Keratinocyte (primary cell): ENCODE results near the gene GRM4. TPM values are rescaled to one million over a fixed set of nuclear protein-coding genes. Genes with fewer than 3 reads are reported as not detected.
"Not testable (repeated sequence)": the region's sequence is repeated elsewhere in the genome, so short reads cannot be mapped to it uniquely, and the experiment has no call there.

Experiments used
- DNase-seq: peaks from one replicate; pipeline ENCODE4 v3.0.0-alpha.2; 2011; ENCODE audit warnings: low read depth, missing footprints, low spot score
- FAIRE-seq: peaks from 2 replicates; lab custom pipeline; 2011; peaks lifted over from hg19 to GRCh38; lab: Jason Lieb, UNC
- H2AFZ ChIP-seq: 2 replicates; pipeline ENCODE4 v1.6.0; 2012; ENCODE audit warnings: low read length, control low read depth, inconsistent platforms; ENCODE audit not compliant: control insufficient read depth
- H3K27ac ChIP-seq: 2 replicates; pipeline ENCODE4 v1.5.1; 2011; ENCODE audit warnings: low read length; ENCODE audit not compliant: control insufficient read depth, insufficient read depth
- H3K27me3 ChIP-seq: 3 replicates; pipeline ENCODE4 v1.6.0; 2011; ENCODE audit warnings: low read length; ENCODE audit not compliant: control insufficient read depth, insufficient read depth; ENCODE audit errors: extremely low read depth
- H3K36me3 ChIP-seq, 2 experiments: 2 replicates in 1 of 2; 3 replicates in 1 of 2; pipeline ENCODE4 v1.5.1; 2011; ENCODE audit warnings: low read length in 2 of 2, mild to moderate bottlenecking in 1 of 2; ENCODE audit not compliant: control insufficient read depth in 2 of 2, insufficient read depth in 2 of 2; ENCODE audit errors: extremely low read depth in 1 of 2
- H3K4me1 ChIP-seq: 3 replicates; pipeline ENCODE4 v1.5.1; 2011; ENCODE audit warnings: low read length; ENCODE audit not compliant: control insufficient read depth, insufficient read depth; ENCODE audit errors: extremely low read depth
- H3K4me2 ChIP-seq: 3 replicates; pipeline ENCODE4 v1.6.0; 2011; ENCODE audit warnings: low read depth, low read length; ENCODE audit not compliant: control insufficient read depth, insufficient read depth; ENCODE audit errors: extremely low read depth
- H3K4me3 ChIP-seq, 3 experiments: fragments of 200-600 bp in 1 of 3; sonication (generic) in 1 of 3; 2 replicates in 2 of 3; 3 replicates in 1 of 3; pipeline ENCODE4 v1.5.1; 2011 to 2016; ENCODE audit warnings: low read length in 3 of 3, mild to moderate bottlenecking in 3 of 3, control low read depth in 2 of 3, inconsistent platforms in 1 of 3, low read depth in 1 of 3, mixed read lengths in 1 of 3, mixed run types in 1 of 3, moderate library complexity in 1 of 3; ENCODE audit not compliant: control insufficient read depth in 2 of 3, insufficient read depth in 2 of 3; ENCODE audit errors: extremely low read depth in 1 of 3
- H3K79me2 ChIP-seq: 2 replicates; pipeline ENCODE4 v1.6.0; 2012; ENCODE audit warnings: low read length; ENCODE audit not compliant: control insufficient read depth, insufficient read depth
- H3K9ac ChIP-seq: 3 replicates; pipeline ENCODE4 v1.6.0; 2011; ENCODE audit warnings: low read length; ENCODE audit not compliant: control insufficient read depth, insufficient read depth; ENCODE audit errors: extremely low read depth
- H3K9me1 ChIP-seq: 3 replicates; pipeline ENCODE4 v1.6.0; 2011; ENCODE audit warnings: low read length; ENCODE audit not compliant: control insufficient read depth, insufficient read depth; ENCODE audit errors: extremely low read depth
- H3K9me3 ChIP-seq: 2 replicates; pipeline ENCODE4 v1.5.1; 2012; ENCODE audit warnings: low read depth, low read length; ENCODE audit not compliant: control insufficient read depth
- H4K20me1 ChIP-seq: 3 replicates; pipeline ENCODE4 v1.6.0; 2011; ENCODE audit warnings: low read length; ENCODE audit not compliant: control insufficient read depth, insufficient read depth; ENCODE audit errors: extremely low read depth
- EZH2 ChIP-seq: IDR thresholded peaks from one replicate; pipeline ENCODE4 v1.6.1; 2012; ENCODE audit warnings: inconsistent platforms, mild to moderate bottlenecking, low read length, moderate library complexity
- dilution Hi-C: fragments of 300-500 bp; cut with MboI; formaldehyde crosslinking; loops from one replicate; pipeline ENCODE4 v1.7.0; 2020; ENCODE audit warnings: low sequenced_read_pairs; ENCODE audit not compliant: extremely low pct_ligation_motif_present
- polyA plus RNA-seq, 5 experiments: library from polyadenylated mRNA; depleted of rRNA in 3 of 5; stranded (reverse) in 3 of 5; stranded (forward) in 1 of 5; unstranded in 1 of 5; fragments of >200 nt; gene quantifications; 1 replicate in 1 of 5; 2 replicates in 3 of 5; 3 replicates in 1 of 5; pipeline versions ENCODE4 v1.2.1 to v1.2.3, GENCODE V29; 2011 to 2012; ENCODE audit warnings: missing spikeins in 2 of 5, low read depth in 1 of 5, low replicate concordance in 1 of 5
- TF ChIP-seq, protein P1 (sequence below), 3 experiments: IDR thresholded peaks in 1 of 3; conservative IDR thresholded peaks in 1 of 3; optimal IDR thresholded peaks in 1 of 3; 2 replicates in 2 of 3; 3 replicates in 1 of 3; pipeline versions ENCODE3 to v1.5.1; 2011; ENCODE audit warnings: low read length in 3 of 3, mild to moderate bottlenecking in 3 of 3, moderate library complexity in 2 of 3, control low read depth in 1 of 3, inconsistent platforms in 1 of 3; ENCODE audit not compliant: insufficient read depth in 2 of 3; ENCODE audit errors: extremely low read depth in 1 of 3

GRM4 gene
- polyA plus RNA-seq, 1 donor (not counting 4 experiments of a cell fraction or from before 2014, with no cell fraction given) = not detected

DNA sequence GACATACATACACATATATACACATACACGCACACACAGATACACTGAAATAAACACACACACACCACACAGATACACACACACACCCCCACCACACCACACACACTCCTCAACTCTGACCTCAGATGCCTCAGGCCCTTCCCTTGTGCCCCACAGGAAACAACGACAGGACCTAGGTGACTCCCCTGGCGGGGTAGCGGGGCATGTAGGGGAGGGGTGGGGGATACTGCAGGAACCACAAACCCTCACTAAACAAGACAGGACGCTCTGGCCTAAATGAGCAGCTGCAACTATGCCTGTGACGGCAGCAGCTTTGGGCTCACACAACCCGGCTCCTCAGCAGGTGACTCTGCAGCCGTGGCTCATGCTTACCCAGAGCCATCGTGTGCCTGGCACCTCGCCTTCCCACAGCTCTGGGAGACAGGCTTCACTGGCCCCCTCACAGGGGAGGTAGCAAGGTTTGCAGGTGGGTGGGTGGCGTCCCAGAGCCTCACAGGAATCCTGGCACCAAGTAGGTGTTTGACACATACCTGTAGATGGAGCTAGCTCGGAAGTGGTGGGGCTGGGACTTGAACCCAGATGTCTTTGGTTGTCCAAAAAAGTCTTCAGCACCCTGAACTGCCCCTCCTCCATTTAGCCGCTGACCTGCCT lies 100.8 kb downstream of the GRM4 start:
- H2AFZ ChIP-seq = no peak overlapping the region
- DNase-seq (no peak), FAIRE-seq (no peak)
- TF ChIP-seq EZH2 = no peak
- TF ChIP-seq, protein P1, sequence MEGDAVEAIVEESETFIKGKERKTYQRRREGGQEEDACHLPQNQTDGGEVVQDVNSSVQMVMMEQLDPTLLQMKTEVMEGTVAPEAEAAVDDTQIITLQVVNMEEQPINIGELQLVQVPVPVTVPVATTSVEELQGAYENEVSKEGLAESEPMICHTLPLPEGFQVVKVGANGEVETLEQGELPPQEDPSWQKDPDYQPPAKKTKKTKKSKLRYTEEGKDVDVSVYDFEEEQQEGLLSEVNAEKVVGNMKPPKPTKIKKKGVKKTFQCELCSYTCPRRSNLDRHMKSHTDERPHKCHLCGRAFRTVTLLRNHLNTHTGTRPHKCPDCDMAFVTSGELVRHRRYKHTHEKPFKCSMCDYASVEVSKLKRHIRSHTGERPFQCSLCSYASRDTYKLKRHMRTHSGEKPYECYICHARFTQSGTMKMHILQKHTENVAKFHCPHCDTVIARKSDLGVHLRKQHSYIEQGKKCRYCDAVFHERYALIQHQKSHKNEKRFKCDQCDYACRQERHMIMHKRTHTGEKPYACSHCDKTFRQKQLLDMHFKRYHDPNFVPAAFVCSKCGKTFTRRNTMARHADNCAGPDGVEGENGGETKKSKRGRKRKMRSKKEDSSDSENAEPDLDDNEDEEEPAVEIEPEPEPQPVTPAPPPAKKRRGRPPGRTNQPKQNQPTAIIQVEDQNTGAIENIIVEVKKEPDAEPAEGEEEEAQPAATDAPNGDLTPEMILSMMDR (optimal IDR thresholded peaks at IDR 0.05 in 1 of 3, IDR thresholded peaks at IDR 0.05 in 1 of 3, conservative IDR thresholded peaks at IDR 0.05 in 1 of 3; ENCODE audit: extremely low read depth in 1 of 3, insufficient read depth in 2 of 3, low read length in 3 of 3) = no peak
- no peaks in the 10 kb centered on the region for H3K36me3 ChIP-seq
- H3K4me1 ChIP-seq = no peaks in the 10 kb centered on the region
- H3K27ac ChIP-seq = no peak overlapping the region
- H3K27me3 ChIP-seq = peaks cover 4% of the 10 kb centered on the region
- H3K4me3 ChIP-seq = no peak overlapping the region
- dilution Hi-C loops = no loop called here
- H3K79me2 ChIP-seq = no peaks in the 10 kb centered on the region
- H3K9me3 ChIP-seq = no peaks in the 10 kb centered on the region
- no peaks in the 10 kb centered on the region for H4K20me1 ChIP-seq
- no peak overlapping the region for H3K9ac ChIP-seq
- no peak overlapping the region for H3K4me2 ChIP-seq
- no peaks in the 10 kb centered on the region for H3K9me1 ChIP-seq

DNA sequence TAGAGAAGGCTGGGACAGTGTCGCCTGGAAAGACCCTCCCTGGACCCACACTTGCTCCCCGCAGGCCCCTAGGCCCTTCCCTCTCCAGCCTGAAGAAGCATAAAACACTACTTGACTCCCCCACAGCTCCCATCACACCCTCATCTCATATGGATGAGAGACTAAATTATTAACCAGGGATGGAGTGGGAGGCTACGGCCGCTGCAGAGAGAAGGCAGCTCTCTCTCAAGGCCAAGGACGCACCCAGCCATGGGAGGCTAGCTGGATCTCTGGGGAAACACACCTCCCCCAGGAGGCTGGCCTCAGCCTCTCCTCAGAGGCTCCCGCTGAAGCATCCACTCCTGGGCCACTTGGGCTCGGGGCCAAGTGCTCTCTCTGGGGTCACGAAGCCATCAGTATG lies 102.5 kb downstream of the GRM4 start:
- no peak overlapping the region for H3K4me2 ChIP-seq
- no peaks in the 10 kb centered on the region for H3K9me1 ChIP-seq
- no peaks in the 10 kb centered on the region for H3K4me1 ChIP-seq
- no peak for DNase-seq
- no peak overlapping the region for H2AFZ ChIP-seq
- H3K27ac ChIP-seq = no peak overlapping the region
- H3K79me2 ChIP-seq = no peaks in the 10 kb centered on the region
- no peaks in the 10 kb centered on the region for H3K9me3 ChIP-seq
- H3K27me3 ChIP-seq = no peaks in the 10 kb centered on the region
- TF ChIP-seq EZH2 = no peak
- TF ChIP-seq, protein P1 (optimal IDR thresholded peaks at IDR 0.05 in 1 of 3, IDR thresholded peaks at IDR 0.05 in 1 of 3, conservative IDR thresholded peaks at IDR 0.05 in 1 of 3; ENCODE audit: extremely low read depth in 1 of 3, insufficient read depth in 2 of 3, low read length in 3 of 3) = no peak
- no peak overlapping the region for H3K9ac ChIP-seq
- no peaks in the 10 kb centered on the region for H3K36me3 ChIP-seq
- H4K20me1 ChIP-seq = no peaks in the 10 kb centered on the region
- FAIRE-seq = no peak
- dilution Hi-C loops = no loop called here
- H3K4me3 ChIP-seq = no peak overlapping the region

DNA sequence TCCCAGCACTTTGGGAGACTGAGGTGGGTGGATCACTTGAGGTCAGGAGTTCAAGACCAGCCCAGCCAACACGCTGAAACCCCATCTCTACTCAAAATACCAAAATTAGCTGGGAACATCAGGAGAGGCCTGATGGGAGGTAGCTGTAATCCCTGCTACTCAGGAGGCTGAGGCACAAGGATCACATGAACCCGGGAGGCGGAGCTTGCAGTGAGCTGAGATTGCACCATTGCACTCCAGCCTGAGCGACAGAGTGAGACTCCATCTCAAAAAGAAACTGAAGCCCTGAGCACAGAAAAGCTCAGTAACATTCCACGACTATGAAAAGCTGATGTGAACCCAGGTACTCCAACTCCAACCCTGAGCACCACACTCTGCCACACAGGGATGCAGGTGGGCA lies 103.9 kb downstream of the GRM4 start:
- FAIRE-seq, H2AFZ ChIP-seq, DNase-seq, H3K27me3 ChIP-seq, H3K79me2 ChIP-seq, H3K4me2 ChIP-seq, H3K9me1 ChIP-seq, H4K20me1 ChIP-seq, dilution Hi-C loops, H3K9me3 ChIP-seq, H3K9ac ChIP-seq, H3K4me3 ChIP-seq, H3K36me3 ChIP-seq, H3K27ac ChIP-seq, H3K4me1 ChIP-seq: not testable (repeated sequence)
